ENCODE measurements around the gene CDX1.

Gene CDX1

GRCh38 chr5:150215979-150216944 is 49.7 kb downstream of the CDX1 start:
- ChIA-PET CTCF (interaction anchor here (1.5 to 1.8 kb wide), 2 partner anchors 54 to 135 kb away, joined by 3 to 7 read pairs; no protein-coding TSS in a partner anchor), POLR2A (no interaction called here)
- DNase-seq (ENCODE audit: extremely low spot score) = no peak
- no peak for TF ChIP-seq SP1 (IDR thresholded peaks at IDR 0.05)
- no peak for TF ChIP-seq FOXM1 (IDR thresholded peaks at IDR 0.05; ENCODE audit: borderline replicate concordance)
- TF ChIP-seq TARDBP (IDR thresholded peaks at IDR 0.05) = no peak
- TF ChIP-seq NFRKB (IDR thresholded peaks at IDR 0.05) = no peak
- TF ChIP-seq ZNF384 (IDR thresholded peaks at IDR 0.05) = no peak
- TF ChIP-seq BHLHE40 (IDR thresholded peaks at IDR 0.05; ENCODE audit: borderline replicate concordance) = no peak
- TF ChIP-seq L3MBTL2 (conservative IDR thresholded peaks at IDR 0.05) = no peak
- TF ChIP-seq ELF4 (IDR thresholded peaks at IDR 0.05) = no peak
- TF ChIP-seq PKNOX1 (IDR thresholded peaks at IDR 0.05) = no peak
- TF ChIP-seq HDGF (IDR thresholded peaks at IDR 0.05; ENCODE audit: borderline replicate concordance) = no peak
- TF ChIP-seq FOXK2 (IDR thresholded peaks at IDR 0.05) = no peak
- TF ChIP-seq SUZ12 (IDR thresholded peaks at IDR 0.05) = no peak
- no peak for TF ChIP-seq CTBP1 (IDR thresholded peaks at IDR 0.05; ENCODE audit: borderline replicate concordance)
- TF ChIP-seq LEF1 (IDR thresholded peaks at IDR 0.05; ENCODE audit: borderline replicate concordance) = no peak
- no peak for TF ChIP-seq FOXA1 (IDR thresholded peaks at IDR 0.05)
- no peak for TF ChIP-seq ARNT (IDR thresholded peaks at IDR 0.05)

- TF ChIP-seq FOXK2 (IDR thresholded peaks at IDR 0.05) (no peak), ZNF384 (IDR thresholded peaks at IDR 0.05) (no peak), NFRKB (IDR thresholded peaks at IDR 0.05) (no peak), HDGF (IDR thresholded peaks at IDR 0.05; ENCODE audit: borderline replicate concordance) (no peak), FOXA1 (IDR thresholded peaks at IDR 0.05) (no peak), ELF4 (IDR thresholded peaks at IDR 0.05) (no peak), L3MBTL2 (conservative IDR thresholded peaks at IDR 0.05) (no peak), TARDBP (IDR thresholded peaks at IDR 0.05) (no peak), LEF1 (IDR thresholded peaks at IDR 0.05; ENCODE audit: borderline replicate concordance) (no peak), SP1 (IDR thresholded peaks at IDR 0.05) (no peak), ARNT (IDR thresholded peaks at IDR 0.05) (no peak), FOXM1 (IDR thresholded peaks at IDR 0.05; ENCODE audit: borderline replicate concordance) (no peak)
- POLR2A ChIA-PET = no interaction called here
- CTCF ChIA-PET = interaction anchor here (1.5 kb wide), 3 partner anchors 60 to 135 kb away, joined by 3 to 5 read pairs (median 4); no protein-coding TSS in a partner anchor
- no peak for DNase-seq (ENCODE audit: extremely low spot score)
Measured at GRCh38 chr5:150217038-150217437, 50.5 kb downstream of the CDX1 start.

GRCh38 chr5:150217873-150218692 is 51.5 kb downstream of the CDX1 start:
- CTCF ChIA-PET = interaction anchor here (0.7 to 1.5 kb wide), 6 partner anchors 12 to 99 kb away, joined by 3 to 5 read pairs (median 4); no protein-coding TSS in a partner anchor
- TF ChIP-seq FOXM1 (IDR thresholded peaks at IDR 0.05; ENCODE audit: borderline replicate concordance) (no peak), FOXA1 (IDR thresholded peaks at IDR 0.05) (no peak), SP1 (IDR thresholded peaks at IDR 0.05) (no peak), TARDBP (IDR thresholded peaks at IDR 0.05) (no peak), LEF1 (IDR thresholded peaks at IDR 0.05; ENCODE audit: borderline replicate concordance) (no peak), HDGF (IDR thresholded peaks at IDR 0.05; ENCODE audit: borderline replicate concordance) (no peak), SUZ12 (IDR thresholded peaks at IDR 0.05) (no peak), ZNF384 (IDR thresholded peaks at IDR 0.05) (no peak), NFRKB (IDR thresholded peaks at IDR 0.05) (no peak), ELF4 (IDR thresholded peaks at IDR 0.05) (no peak), PKNOX1 (IDR thresholded peaks at IDR 0.05) (no peak), CTBP1 (IDR thresholded peaks at IDR 0.05; ENCODE audit: borderline replicate concordance) (no peak), BHLHE40 (IDR thresholded peaks at IDR 0.05; ENCODE audit: borderline replicate concordance) (no peak), ARNT (IDR thresholded peaks at IDR 0.05) (no peak), L3MBTL2 (conservative IDR thresholded peaks at IDR 0.05) (no peak), FOXK2 (IDR thresholded peaks at IDR 0.05) (no peak)
- POLR2A ChIA-PET = no interaction called here
- DNase-seq (ENCODE audit: extremely low spot score) = peak; percentile 90

- TF ChIP-seq ARNT (IDR thresholded peaks at IDR 0.05) (no peak), ELF4 (IDR thresholded peaks at IDR 0.05) (no peak), FOXA1 (IDR thresholded peaks at IDR 0.05) (no peak), L3MBTL2 (conservative IDR thresholded peaks at IDR 0.05) (no peak), LEF1 (IDR thresholded peaks at IDR 0.05; ENCODE audit: borderline replicate concordance) (no peak), HDGF (IDR thresholded peaks at IDR 0.05; ENCODE audit: borderline replicate concordance) (no peak), BHLHE40 (IDR thresholded peaks at IDR 0.05; ENCODE audit: borderline replicate concordance) (no peak), CTBP1 (IDR thresholded peaks at IDR 0.05; ENCODE audit: borderline replicate concordance) (no peak), PKNOX1 (IDR thresholded peaks at IDR 0.05) (no peak), SUZ12 (IDR thresholded peaks at IDR 0.05) (no peak), NFRKB (IDR thresholded peaks at IDR 0.05) (no peak), FOXM1 (IDR thresholded peaks at IDR 0.05; ENCODE audit: borderline replicate concordance) (no peak), TARDBP (IDR thresholded peaks at IDR 0.05) (no peak), FOXK2 (IDR thresholded peaks at IDR 0.05) (no peak), SP1 (IDR thresholded peaks at IDR 0.05) (no peak), ZNF384 (IDR thresholded peaks at IDR 0.05) (no peak)
- ChIA-PET CTCF (interaction anchor here (0.7 to 1.5 kb wide), 8 partner anchors 9 to 100 kb away, joined by 3 to 5 read pairs (median 4); no protein-coding TSS in a partner anchor), POLR2A (no interaction called here)
- no peak for DNase-seq (ENCODE audit: extremely low spot score)
Measured at GRCh38 chr5:150218693-150219035, 52.1 kb downstream of the CDX1 start.
